ENCODE measurements around the gene WDR90.

Gene WDR90

DNA sequence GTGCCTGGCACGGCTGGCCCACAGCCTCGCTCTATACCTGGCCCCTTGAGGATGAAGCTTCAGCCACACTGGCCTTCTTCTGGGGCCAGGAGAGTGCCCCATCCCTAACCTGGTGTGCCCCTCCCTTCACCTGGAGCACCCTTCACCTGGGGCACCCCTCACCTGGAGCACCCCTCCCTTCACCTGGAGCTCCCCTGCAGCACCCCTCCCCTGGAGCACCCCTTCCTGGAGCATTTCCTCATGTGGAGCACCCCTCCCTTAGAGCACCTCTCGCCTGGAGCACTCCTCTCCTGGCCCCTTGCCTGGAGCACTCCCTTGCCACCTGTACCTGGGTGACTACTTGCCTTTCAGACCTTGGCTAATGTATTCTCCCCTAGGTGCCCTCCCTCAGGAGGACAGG lies 58.9 kb downstream of the WDR90 start:
- no peak for DNase-seq (ENCODE audit: low read depth)

DNA sequence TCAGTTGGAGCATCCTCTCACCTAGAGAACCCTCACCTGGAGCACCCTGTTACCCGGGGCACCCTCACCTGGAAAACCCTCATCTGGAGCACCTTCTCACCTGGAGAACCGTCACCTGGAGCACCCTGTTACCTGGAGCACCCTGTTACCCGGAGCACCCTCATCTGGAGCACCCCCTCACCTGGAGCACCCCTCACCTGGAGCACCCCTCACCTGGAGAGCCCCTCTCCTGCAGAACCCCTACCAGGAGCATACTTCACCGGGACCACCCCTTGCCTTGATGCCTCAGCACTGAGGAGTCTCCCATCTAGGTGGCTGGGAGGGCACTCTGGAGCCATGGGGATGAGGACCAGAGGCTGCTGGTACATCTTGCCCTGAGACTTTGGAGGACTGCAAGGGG lies 59.8 kb downstream of the WDR90 start:
- no peak for DNase-seq (ENCODE audit: low read depth)

DNA sequence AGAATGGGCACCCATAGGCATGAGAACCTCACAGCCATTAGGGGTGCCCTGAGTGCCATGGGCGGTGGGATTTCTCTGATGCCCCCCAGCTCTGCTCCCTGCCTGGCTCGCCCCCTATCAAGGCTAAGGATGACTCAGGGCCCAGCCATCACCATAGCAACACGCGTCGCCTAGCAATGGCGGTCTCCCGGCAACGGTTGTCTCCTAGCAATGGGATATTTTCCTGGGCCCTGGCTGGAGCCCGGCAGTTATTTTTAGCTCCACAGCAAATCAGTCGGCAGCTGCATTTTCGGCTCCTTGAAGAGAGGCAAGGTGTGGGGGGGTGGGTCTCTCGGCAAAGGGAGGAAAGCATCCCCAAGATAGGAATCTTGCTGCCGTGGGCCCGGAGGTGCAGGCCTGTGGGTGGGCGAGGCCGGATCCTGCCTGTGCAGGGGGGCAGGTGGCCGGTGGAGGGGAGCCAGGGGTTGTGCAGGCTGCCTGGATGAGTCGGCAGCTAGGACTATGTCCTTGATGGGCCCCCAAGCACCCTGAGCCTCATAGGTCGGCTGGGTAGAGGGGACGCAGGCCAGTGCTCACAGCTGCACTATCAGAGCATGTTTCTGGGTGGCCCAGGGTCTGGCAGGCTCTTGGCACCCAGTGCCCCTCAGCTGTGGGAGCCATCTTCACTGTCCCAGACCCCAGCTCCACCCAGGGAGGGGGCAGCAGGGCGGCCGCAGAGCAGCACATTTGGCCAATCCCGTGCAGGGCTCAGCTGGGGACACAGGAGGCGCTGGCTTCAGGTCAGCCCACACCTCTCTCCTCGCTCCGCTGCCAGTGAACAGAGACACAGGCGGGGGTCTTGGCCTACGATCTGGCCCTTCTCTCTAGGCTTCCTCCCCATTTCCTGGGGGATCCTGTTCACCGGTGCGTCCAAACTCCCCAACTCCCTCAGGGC lies 60.7 kb downstream of the WDR90 start:
- DNase-seq (ENCODE audit: low read depth) = no peak

DNA sequence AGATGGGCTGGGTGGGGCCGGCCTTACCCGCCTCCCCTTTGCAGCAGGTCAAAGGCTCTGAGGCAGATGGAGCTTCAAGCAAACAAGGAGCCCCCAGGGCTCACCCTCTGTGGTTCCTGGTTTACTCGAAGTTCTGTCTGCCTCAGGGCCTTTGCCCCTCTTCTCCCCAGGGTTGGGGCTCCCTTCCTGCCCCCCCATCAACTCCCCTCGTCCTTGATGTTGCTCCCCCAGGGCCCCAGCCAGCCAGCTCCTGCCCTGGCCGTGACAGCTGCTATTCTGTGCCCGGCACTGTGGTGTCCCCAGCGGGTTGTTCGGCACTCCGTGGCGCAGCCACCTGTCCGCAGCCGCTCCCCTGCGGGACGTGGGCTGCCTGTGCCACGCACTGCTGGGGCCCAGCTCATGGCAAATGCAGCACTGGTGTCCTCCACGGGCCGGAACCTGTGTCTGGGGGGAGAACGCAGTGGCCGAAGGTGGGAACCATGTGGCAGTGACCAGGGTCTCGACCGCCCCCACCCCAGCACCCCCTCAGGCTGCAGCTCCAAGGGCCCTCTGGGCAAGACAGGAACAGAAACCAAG lies 61.4 kb downstream of the WDR90 start:
- no peak for DNase-seq (ENCODE audit: low read depth)

DNA sequence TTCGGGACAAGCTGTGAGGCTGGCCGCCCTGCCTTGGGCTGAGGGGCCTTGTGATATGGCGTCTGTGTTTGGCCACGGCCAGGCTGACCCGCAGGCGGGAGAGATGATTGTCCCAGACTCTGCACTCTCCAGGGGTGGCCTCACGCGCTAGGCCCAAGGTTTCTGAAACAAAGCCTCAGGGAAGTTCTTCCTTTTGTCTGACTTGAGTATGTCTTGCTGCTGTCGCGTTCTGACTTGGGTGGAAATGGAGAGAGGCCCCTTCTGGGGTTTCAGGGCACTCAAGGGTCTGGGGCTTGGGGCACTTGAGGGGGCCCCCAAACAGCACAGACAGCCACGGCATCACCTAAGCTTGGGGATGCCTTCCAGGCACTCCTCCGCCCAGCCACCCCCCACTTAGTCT lies 61.9 kb downstream of the WDR90 start:
- DNase-seq (ENCODE audit: low read depth) = no peak

DNA sequence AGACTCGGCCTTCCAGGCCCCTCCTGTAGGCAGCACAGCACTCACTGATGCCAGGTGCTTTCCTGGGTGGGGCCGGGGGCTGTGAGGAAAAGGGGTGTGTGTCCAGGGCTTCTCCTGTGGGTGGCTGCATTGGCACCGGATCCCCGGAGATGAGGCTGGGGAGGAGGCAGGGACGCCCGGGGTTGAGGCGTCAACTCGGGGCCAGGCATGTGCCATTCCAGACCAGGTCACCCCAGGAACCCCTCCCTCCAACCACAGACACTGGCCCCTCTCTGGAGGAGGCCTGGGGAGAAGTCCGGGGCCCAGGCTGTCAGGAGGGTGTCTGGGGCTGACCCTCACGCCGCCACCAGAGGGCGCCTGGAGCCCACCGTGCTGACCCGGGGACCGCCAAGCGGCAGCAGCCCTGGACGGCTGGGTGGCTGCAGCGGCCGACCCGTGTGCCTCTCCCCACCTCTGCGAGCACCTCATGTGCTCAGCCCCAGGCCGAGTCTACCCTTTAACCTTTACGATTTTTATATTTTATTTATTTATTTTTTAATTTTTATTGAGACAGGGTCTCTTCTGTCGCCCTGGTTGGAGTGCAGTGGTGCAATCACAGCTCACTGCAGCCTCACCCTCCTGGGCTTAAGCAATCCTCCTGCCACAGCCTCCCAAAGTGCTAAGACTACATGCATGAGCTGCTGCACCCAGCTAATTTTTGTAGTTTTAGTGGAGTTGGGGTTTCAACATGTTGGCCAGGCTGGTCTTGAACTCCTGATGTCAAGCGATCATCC lies 62.6 kb downstream of the WDR90 start:
- peak; percentile 77 for DNase-seq (ENCODE audit: low read depth)

DNA sequence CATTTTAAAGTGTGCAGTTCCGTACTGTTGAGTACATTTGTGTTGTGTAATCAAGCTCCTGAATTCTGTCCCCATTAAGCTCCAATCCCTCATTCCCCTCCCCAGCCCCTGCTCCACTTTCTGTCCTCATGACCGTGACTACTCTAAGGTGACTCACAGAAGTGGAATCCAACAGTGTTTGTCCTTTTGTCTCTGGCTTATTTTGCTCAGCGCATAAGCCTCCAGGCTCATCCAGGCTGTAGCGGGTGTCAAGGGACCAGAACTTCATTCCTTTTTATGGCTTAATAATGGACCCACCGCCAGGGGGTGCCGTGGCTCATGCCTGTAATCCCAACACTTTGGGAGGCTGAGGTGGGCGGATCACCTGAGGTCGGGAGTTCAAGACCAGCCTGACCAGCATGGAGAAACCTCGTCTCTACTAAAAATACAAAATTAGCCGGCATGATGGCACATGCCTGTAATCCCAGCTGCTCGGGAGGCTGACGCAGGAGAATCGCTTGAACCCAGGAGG lies 63.6 kb downstream of the WDR90 start:
- peak; percentile 60 for DNase-seq (ENCODE audit: low read depth)

DNA sequence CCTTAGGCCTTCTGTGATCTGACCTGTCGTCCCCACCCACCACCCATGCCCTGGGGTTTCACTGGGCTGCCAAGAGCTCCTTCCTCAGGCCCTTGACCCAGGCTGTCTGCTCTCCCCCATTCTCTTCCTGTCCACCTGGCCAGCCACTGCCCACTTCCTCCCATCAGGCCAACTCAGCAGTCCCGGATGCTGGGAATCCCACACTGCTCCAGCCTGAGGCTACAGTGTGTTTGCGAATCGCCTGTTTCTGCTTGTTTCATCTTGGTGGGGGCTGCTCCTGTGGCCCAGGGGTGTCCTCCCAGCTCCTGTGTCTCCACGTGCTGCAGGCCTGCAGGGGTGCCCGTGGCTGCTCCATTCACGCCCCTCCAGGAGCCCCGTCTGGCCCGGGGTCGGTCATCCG lies 64.9 kb downstream of the WDR90 start:
- no peak for DNase-seq (ENCODE audit: low read depth)

DNA sequence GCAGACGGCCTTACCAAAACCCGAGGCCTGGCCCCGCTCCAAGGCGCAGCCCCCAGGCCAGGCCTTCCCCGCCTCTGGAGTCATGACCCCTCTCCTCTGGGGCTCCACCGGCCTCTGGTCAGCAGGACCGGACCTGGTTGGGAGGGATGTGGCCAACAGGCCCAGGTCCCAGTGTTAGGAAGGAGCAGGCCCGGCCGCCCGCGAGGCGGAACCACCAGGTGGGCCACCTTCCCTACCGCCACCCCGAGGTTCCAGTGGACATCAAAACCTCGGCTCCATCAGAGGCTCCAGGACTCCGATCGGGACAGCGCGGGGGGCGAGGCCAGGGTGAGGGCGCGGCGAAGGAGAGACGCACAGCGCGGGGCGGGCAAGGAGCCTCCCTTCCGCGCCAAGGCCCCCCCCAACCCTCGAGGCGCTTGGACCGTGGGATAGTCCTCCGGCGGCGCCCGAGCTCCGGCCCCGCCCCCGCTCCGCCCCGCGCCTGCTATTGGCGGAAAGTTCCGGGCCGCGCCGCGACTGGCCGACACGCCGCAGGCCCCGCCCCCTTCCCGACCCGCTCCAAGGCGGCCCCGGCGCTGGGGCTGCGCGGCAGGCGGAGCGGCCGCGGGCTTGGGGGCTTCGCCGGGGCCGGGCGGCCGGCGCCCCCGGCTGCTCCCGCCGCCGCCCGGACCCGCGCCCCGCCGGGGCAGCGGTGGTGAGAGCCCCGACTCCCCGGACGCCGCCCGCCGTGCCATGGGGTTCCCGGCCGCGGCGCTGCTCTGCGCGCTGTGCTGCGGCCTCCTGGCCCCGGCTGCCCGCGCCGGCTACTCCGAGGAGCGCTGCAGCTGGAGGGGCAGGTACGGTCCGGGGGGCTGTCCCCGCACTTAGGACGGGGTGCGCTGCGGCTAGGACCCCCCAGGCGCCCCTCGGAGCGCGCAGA lies 65.7 kb downstream of the WDR90 start, which contains the start of gene METRN:
METRN (plus strand) TSS at position 561 of the 919 bp plus-strand sequence; CDS start at position 733, 172 bp downstream.
- peak; percentile 91 for DNase-seq (ENCODE audit: low read depth)

DNA sequence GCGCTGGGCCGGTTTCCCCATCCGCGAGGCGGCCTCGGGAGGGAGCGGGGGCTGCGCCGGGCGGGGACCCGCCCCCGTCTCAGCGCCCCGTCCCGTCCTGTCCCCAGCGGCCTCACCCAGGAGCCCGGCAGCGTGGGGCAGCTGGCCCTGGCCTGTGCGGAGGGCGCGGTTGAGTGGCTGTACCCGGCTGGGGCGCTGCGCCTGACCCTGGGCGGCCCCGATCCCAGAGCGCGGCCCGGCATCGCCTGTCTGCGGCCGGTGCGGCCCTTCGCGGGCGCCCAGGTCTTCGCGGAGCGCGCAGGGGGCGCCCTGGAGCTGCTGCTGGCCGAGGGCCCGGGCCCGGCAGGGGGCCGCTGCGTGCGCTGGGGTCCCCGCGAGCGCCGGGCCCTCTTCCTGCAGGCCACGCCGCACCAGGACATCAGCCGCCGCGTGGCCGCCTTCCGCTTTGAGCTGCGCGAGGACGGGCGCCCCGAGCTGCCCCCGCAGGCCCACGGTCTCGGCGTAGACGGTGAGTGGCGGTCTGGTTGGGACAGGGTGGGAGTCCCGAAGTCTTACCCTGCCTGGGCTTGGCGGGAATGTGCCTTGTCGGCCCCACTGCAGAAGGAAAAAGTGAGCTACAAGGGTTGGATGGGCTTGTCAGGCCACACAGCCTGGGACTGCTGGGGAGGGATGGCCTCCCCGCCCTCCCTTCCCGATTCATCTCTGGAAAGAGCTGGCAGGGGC lies 66.5 kb downstream of the WDR90 start:
- DNase-seq (ENCODE audit: low read depth) = no peak

DNA sequence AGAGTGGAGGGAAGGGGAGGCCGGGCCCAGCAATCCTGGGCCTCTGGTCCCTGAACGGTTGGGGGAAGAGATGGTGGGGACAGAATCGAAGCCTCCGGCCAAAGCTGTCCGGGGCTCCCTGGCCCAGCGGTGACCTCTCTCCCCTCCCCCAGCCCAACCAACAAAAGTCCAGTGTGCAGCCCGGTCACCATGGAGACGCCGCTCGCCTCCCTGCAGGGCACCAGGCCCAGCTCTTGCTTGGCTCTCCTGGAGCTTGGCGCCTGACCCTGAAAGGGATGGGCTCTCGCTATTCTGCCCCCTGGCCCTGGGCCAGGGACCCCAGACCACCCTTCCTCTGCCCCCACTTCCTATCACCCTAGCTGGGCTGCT lies 67.0 kb downstream of the WDR90 start:
- no peak for DNase-seq (ENCODE audit: low read depth)

DNA sequence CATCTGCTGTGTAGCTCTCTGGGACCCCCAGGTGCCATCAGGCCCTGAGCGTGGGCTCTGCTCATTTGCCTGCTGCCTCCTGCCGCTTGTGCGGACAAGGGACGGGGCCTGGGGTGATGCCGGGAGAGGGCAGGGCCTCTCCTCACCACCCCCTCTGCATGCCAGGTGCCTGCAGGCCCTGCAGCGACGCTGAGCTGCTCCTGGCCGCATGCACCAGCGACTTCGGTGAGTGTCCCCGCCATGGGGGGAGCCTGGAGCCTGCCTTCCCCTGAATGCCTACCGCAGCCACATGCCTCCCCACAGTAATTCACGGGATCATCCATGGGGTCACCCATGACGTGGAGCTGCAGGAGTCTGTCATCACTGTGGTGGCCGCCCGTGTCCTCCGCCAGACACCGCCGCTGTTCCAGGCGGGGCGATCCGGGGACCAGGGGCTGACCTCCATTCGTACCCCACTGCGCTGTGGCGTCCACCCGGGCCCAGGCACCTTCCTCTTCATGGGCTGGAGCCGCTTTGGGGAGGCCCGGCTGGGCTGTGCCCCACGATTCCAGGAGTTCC lies 67.7 kb downstream of the WDR90 start:
- DNase-seq (ENCODE audit: low read depth) = no peak

Measured in activated T-cell treated with anti-CD3 and anti-CD28 coated beads for 48 hours (primary cell).